Measurements from ENCODE around the gene SAAL1. TPM values are rescaled to one million over a fixed set of nuclear protein-coding genes. Genes with fewer than 3 reads are reported as not detected.
A peak's percentile ranks its signal among the peaks of the same experiment; 100 is the strongest.

Gene SAAL1
- total RNA-seq, 2 donors from 2014 or later = 23.2 to 28.2 TPM

- Histone ChIP-seq H3K27me3 (ENCODE audit: control insufficient read depth, insufficient read depth, low read length, poor library complexity, severe bottlenecking) (peaks cover 53% of the 10 kb centered on the region), H3K4me3 (ENCODE audit: low read length) (no peak overlapping the region), H3K4me1 (ENCODE audit: control insufficient read depth, insufficient read depth, low read length) (no peaks in the 10 kb centered on the region), H3K9me3 (ENCODE audit: control insufficient read depth, low read length) (no peaks in the 10 kb centered on the region), H3K27ac (ENCODE audit: low read depth, low read length) (no peak overlapping the region), H3K36me3 (ENCODE audit: control insufficient read depth, insufficient read depth, low read length) (no peaks in the 10 kb centered on the region), H3K9ac (ENCODE audit: extremely low read depth, low read length, poor library complexity, severe bottlenecking) (no peak overlapping the region)
- Mint-ChIP-seq H3K36me3 (ENCODE audit: low read depth) (no peaks in the 10 kb centered on the region), H3K27me3 (ENCODE audit: insufficient read depth) (peaks cover 39% of the 10 kb centered on the region), H3K4me1 (no peaks in the 10 kb centered on the region), H3K4me3 (no peak overlapping the region), H3K9me3 (peaks cover 4% of the 10 kb centered on the region), H3K27ac (no peak overlapping the region)
- WGBS, 2 experiments (ENCODE audit: insufficient coverage in 1 of 2, insufficient read length in 1 of 2) = 9 to 20% methylated on average over 6 to 8 of the region's 9 CpGs
- peak; percentile 89 for DNase-seq
- peak; percentile 93 for TF ChIP-seq CTCF (conservative IDR thresholded peaks at IDR 0.05)
These were observed 9.7 kb upstream of the SAAL1 start for GRCh38 chr11:18115360-18116127.

- peaks cover 41% of the 10 kb centered on the region for H3K27me3 Mint-ChIP-seq (ENCODE audit: insufficient read depth)
- no peaks in the 10 kb centered on the region for H3K4me1 Mint-ChIP-seq
- peaks cover 48% of the 10 kb centered on the region for H3K27me3 ChIP-seq (ENCODE audit: control insufficient read depth, insufficient read depth, low read length, poor library complexity, severe bottlenecking)
- no peaks in the 10 kb centered on the region for H3K4me1 ChIP-seq (ENCODE audit: control insufficient read depth, insufficient read depth, low read length)
- 33 to 42% methylated on average over 2 of the region's 2 CpGs for WGBS, 2 experiments (ENCODE audit: insufficient coverage in 1 of 2, insufficient read length in 1 of 2)
- no peaks in the 10 kb centered on the region for H3K9me3 ChIP-seq (ENCODE audit: control insufficient read depth, low read length)
- no peak overlapping the region for H3K4me3 Mint-ChIP-seq
- H3K9ac ChIP-seq (ENCODE audit: extremely low read depth, low read length, poor library complexity, severe bottlenecking) = no peak overlapping the region
- H3K27ac ChIP-seq (ENCODE audit: low read depth, low read length) = no peak overlapping the region
- no peak for TF ChIP-seq CTCF (conservative IDR thresholded peaks at IDR 0.05)
- no peak overlapping the region for H3K4me3 ChIP-seq (ENCODE audit: low read length)
- H3K36me3 Mint-ChIP-seq (ENCODE audit: low read depth) = no peaks in the 10 kb centered on the region
- H3K36me3 ChIP-seq (ENCODE audit: control insufficient read depth, insufficient read depth, low read length) = no peaks in the 10 kb centered on the region
- no peaks in the 10 kb centered on the region for H3K9me3 Mint-ChIP-seq
- no peak overlapping the region for H3K27ac Mint-ChIP-seq
- no peak for DNase-seq
These were observed 5.1 kb upstream of the SAAL1 start for GRCh38 chr11:18111005-18111404.

- peaks cover 24% of the 10 kb centered on the region for H3K27me3 Mint-ChIP-seq (ENCODE audit: insufficient read depth)
- H3K9me3 Mint-ChIP-seq = no peaks in the 10 kb centered on the region
- Histone ChIP-seq H3K27ac (ENCODE audit: low read depth, low read length) (no peak overlapping the region), H3K27me3 (ENCODE audit: control insufficient read depth, insufficient read depth, low read length, poor library complexity, severe bottlenecking) (peaks cover 33% of the 10 kb centered on the region), H3K9me3 (ENCODE audit: control insufficient read depth, low read length) (no peaks in the 10 kb centered on the region), H3K4me3 (ENCODE audit: low read length) (no peak overlapping the region), H3K36me3 (ENCODE audit: control insufficient read depth, insufficient read depth, low read length) (peaks cover 4% of the 10 kb centered on the region), H3K9ac (ENCODE audit: extremely low read depth, low read length, poor library complexity, severe bottlenecking) (no peak overlapping the region), H3K4me1 (ENCODE audit: control insufficient read depth, insufficient read depth, low read length) (no peaks in the 10 kb centered on the region)
- DNase-seq = no peak
- peaks cover 8% of the 10 kb centered on the region for H3K4me1 Mint-ChIP-seq
- 86 to 95% methylated on average over 2 to 3 of the region's 3 CpGs for WGBS, 2 experiments (ENCODE audit: insufficient coverage in 1 of 2, insufficient read length in 1 of 2)
- peak overlapping the region; percentile 39 for H3K4me3 Mint-ChIP-seq
- no peak for TF ChIP-seq CTCF (conservative IDR thresholded peaks at IDR 0.05)
- H3K36me3 Mint-ChIP-seq (ENCODE audit: low read depth) = no peaks in the 10 kb centered on the region
- no peak overlapping the region for H3K27ac Mint-ChIP-seq
These were observed 2.4 kb upstream of the SAAL1 start for GRCh38 chr11:18108254-18108653.

All from endodermal cell (in vitro differentiated cells).